SKM-1 (cell line): Measurements from ENCODE around the gene DHX30.

Experiments
- DNase-seq: peaks from one replicate; lab custom pipeline; 2025; ENCODE audit not compliant: unreplicated experiment; lab: John Stamatoyannopoulos, UW

The DHX30 gene

DNA sequence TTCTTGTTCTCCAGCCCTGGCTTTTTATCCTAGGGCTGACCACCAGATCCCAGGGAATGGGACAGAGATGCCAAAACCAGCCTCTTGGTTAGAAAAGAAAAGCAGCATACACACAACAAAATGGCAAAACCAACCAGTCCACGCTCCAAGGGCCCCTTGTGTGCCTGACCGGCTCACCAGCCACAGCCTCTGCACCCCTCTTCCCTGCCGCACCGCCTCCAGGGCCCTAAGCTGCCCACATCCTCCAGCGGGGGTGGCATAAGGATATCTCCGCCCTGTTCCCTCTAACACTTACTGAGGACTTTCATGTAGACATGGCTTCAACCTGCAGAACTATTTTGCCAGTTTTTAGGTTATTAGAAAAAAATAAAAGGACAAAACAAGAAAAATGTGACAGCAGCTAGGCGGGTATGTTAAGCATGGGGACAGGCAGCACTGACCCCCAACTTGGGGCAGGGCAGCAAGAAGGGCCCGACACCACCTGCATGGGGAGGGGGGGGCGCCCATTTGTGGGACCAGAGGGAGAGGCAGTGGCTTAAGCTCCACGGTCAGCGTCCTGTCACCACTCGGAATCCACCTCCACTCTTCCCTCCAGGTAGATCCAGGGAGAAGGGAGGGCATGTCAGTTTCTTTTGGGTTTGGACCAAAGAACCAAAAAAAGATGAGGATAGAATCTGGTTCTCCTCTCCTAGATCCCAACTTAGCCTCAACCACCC lies 49.1 kb downstream of the DHX30 start:
- no peak for DNase-seq

DNA sequence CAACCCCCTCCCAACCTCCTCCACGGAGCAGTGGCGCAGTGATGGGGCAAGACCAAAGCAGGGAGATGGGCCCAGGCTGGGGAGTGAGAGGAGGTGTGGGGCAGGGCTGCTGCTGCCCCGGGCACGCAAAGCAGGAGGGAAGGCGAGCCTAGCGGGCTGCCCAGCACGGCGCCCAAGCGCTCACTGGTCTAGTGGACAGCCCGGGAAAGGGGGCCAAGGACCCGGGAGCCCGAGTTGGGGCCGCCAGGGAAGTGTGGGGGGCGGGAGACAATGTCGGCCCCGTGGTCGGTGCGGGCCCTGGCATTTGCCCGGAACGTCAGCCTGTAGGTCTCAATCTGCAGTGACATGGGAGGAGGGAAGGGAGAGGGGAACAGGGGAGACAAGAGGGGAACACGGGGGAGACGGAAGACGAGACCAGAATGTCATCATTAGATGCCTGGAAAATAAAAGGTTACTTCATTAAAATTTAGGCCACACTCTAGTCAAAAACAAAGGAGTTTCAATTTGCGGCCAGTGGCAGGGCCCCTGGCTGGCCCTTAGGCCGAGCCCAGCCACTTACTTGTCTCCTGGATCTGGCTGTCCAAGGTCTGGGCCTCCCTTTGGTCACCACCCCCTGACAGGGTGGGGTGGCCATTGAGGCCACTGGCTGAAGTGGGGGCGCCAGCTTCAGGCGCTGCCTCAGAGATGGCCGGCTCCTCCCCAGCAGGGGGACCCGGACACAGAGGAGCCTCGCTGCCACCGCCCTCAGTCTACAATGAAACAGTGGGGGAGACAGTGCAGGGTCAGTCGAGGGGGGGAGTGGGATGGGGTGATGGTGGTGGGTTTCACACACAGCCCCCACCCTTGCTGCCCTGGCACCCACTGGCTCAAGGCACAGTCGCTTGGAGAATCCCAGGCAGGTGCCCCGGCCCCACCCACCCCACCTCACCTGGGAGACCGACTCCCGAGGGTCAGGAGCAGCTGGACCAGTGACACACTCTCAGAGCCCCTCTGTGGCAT lies 50.0 kb downstream of the DHX30 start:
- DNase-seq: no peak

DNA sequence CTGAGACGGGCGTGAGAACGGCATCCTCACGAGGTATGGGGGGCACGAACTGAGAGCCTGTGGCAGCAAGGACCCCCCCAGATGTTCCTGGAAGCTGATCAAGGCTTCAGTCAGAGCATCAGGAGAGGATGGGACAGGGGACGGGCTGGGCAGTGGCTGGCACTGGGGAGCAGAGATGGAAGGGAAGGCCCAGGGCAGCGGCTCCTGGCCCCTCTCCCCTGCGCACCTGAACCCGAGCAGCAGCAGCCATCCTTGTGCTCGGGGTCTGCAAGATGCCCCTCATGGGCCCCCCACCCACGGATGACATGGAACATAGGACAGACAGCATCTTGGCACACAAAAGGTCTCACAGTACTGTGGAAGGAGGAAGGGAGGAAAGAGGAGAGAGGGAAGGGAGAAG lies 51.3 kb downstream of the DHX30 start:
- no peak for DNase-seq

DNA sequence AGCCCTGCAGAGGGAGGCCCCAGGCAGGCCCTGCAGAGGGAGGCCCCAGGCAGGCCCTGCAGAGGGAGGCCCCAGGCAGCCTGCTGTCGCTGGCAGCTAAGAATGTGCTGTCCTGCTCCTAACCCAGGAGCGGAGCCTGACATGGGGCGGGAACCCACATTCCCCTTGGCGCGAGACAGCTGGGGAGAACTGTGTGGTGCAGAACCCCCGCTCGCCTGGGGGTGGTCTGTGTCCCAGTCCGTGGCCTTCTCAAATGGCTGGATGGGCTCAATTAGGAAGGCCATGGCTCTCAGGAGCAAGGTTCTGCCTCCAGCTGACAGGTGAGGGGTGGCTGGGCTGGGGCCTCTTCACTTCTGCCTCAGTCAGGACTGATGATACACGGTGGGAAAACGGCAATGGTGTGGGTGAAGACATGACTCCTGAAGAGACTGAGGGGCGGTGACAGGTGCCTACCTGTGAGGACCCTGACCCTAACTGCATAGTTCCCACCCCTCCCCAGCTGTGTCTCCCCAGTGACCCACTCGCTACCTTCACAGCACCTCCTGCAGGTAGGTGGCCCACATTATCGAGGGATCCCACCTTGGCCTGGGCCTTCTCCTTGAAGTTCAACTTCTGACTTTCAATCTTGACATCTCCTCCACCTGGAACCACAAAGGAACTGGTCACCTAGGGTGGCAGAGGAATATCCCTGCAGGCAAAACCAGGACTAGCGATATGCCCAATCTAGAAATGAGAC lies 52.0 kb downstream of the DHX30 start:
- DNase-seq: no peak

DNA sequence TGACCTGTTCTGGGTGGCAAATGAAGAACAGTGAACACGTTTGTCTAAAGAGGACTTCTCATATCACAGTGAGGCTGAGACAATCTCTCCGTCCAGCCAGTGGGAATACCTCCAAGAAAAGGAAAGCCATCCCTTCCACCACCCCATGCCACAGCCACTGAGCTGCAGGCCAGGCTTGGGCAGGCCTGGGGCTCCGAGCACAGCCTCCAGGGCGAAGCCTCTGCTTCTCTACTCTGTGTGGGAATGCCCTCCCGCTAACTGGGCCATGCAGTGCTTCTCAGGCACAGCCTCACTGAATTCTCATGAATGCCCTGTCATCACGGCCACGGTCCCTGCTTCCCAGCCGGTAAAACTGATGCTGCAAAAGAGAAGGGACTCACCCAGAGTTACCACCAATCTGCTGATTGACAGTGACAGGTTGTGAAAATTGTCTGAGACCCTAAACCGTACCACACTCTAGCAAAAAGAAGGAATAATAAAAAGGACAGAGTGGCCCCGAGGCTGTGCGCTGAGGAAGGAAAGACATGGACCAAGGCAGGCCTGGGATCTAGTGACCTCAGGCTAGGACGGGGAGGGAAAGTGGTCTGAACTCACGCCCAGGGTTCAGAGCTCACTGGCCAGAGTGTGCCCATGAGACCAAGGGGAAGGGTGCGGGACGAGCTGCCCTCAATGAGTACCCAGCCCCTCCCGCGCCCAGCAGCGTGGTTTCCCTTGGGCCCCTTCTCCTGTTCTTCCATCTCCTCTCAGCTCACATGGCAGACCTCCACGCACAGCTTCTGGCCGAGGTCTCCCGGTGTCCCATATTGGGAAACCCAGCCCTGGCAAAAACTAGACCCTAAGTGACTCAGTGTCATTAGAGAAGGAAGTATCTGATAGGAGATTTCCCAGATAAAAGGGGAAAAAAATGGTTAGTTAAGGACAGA lies 52.8 kb downstream of the DHX30 start:
- DNase-seq: no peak

DNA sequence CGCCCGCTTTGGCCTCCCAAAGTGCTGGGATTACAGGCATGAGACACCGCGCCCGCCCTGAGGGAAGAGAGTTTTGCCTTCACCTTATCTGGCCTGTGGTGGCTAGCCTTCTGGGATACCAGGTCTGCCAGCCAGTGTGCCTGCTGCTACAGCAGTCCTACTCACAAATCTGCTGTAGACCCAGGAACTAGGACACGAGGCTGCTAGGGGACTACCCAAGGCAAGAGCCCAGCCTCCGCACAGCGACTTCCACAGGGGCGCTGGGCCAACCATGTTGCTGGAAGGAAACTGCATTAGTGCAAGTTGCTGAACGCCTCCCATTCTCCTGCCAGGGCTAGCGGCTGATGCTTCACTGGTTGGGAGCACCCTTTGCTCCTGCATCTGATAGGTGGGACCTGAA lies 53.7 kb downstream of the DHX30 start:
- DNase-seq: no peak

DNA sequence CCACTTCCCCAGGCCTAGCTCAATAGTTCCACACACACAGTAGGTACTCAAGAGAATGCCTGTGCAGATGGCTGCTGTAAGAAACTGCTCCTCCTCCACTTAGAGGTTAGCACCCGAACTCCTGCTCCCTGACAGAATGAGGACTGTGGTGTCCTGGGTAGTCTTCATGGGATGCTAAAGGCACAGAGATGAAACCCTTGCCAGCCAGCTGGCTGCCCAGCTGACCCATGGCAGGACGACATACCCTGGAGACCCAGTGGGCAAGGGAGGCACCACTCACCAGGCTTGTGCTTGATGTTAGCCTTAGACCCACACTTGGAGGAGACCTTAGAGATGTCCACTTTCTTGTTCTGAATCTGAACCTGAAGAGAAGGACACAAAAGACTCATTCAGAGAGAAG lies 54.2 kb downstream of the DHX30 start:
- DNase-seq: no peak

DNA sequence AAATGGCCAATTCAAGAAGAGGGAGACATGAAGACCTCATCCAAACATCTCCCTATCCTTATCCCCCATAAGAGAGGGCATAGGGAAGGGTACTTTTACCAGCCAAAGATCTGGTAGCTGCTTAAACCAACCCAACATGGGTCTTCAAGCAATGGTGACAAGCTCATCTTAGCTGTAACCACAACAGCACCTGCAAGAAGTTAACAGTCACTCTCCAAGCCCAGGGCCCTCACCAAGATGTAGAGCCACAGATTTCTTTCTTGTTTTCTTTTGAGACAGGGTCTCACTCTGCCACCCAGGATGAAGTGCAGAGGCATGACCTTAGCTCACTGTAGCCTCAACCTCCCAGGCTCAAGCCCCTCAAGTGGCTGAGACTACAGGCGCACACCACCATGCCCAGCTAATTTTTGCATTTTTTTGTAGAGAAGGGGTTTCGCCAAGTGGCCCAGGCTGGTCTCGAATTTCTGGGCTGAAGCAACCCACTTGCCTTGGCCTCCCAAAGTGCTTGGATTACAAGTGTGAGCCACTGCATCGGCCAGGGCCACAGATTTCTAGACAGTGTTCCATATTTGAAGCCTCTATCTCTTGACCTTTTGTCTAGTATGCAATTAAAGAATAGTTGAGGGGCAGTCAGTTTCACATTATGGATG lies 57.1 kb downstream of the DHX30 start:
- no peak for DNase-seq

DNA sequence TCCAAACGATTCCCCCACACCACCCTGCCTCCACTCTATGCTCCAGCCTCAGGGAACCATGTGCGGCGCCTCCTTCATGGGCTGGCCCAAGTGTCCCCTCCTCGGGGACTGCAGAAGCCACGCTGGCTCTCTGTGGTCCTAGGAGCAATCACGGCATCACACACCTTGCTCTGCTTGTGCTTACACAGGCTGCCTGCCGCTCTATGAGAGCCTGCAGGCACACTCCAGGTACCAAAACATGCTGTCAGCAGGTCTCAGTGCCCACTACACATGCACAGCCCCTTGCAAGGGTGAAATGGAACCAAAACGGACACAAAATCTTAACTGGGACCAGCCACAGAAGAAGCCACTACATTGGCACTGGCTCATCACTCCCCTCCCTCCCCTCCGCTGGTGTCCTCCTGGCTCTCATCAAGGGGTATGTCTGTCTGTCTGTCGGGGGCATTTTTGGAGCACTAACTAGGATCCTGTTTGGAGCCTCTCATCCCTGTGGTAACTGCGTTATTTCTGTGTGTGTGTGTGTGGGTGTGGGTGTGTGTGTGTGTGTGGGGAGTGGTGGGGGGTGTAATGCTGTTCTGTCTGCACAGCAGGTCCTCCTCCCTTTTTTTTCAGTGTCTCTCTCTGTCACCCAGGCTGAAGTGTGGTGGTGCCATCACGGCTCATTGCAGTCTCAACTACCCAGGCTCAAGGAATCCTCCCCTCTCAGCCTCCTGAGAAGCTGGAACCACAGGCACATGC lies 60.6 kb downstream of the DHX30 start:
- DNase-seq: no peak

DNA sequence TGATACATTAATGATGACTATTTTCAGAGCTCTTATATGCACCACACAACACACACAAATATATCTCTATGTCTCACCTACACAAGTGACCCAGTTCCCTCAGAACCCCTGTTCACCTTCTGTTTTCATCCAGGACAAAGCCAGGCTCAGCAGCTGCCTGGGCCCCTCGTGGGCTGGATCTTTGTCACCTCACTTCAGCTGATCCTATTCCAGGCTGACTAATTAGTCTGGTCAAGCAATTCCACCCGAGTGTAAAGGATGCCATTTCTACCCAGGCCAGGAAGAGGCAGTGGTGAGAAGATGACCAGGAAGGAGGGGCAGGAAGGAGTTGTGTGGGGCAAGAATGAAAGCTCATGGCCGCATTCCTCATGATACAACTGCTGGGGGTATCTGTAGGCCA lies 62.3 kb downstream of the DHX30 start:
- DNase-seq: no peak

DNA sequence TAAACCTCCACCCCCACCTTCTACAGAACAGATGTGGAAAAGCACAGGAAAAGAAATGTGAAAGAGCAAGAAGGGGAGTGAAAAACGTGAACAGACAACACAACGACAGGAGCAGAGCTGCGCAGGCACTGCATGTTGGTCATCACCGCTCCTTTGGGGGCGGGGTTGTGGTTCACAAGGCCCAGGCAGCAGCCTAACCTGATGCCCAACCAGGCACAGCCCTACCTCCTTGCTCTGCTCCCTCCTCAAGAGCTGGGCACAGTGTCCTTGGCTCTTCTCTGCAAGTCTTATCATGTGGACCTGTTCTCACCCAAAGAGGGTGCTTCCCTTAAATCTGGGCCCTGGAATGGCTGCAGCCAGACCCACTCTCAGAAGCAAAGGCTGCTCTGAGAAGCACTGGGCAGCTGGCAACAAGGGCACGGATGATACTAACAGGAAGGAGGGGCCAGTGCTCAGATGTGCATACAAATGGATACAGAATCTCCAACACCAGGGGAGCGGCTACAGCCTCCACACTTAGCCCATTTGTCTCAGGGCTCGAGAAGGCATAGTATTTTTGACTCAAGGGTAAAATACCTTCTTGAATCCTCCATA lies 64.6 kb downstream of the DHX30 start:
- DNase-seq: no peak

DNA sequence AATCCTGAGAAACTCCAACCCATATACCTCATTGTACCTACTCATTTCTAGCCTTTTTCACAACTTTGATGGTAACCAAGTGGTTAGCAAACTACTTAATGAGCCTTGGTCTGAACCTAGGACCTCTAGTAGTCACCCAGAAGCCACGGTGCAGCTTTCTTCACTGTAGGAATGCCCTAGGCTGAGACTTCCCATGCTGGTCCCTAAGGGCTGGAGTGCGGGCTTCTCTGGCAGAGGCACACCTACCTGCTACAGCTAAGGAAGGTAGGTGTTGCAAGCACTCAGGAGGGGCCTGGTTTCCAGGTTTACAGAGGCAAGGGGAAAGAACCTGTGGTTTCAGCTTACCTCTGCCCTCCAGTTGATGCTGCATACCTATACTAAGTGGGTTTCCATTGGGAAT lies 65.4 kb downstream of the DHX30 start:
- DNase-seq: no peak

DNA sequence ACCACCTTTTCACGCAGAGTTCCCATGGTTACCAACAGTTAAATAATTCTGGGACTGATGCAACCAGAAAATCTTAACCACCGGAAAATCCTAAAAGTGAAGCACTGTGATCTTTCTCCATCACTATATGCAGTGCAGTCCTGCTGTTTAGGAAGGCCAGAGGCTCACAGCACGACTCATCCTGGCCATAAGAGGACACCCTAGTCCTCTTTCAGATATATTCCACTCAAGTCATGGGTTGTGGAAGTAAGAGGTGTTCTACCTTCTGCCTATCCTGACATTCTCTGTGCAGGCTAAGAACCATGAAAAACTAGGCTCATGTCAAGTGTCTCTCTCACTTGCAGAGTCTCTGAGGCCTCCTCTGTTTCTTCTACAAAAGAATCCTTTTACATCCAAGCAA lies 67.2 kb downstream of the DHX30 start:
- no peak for DNase-seq

DNA sequence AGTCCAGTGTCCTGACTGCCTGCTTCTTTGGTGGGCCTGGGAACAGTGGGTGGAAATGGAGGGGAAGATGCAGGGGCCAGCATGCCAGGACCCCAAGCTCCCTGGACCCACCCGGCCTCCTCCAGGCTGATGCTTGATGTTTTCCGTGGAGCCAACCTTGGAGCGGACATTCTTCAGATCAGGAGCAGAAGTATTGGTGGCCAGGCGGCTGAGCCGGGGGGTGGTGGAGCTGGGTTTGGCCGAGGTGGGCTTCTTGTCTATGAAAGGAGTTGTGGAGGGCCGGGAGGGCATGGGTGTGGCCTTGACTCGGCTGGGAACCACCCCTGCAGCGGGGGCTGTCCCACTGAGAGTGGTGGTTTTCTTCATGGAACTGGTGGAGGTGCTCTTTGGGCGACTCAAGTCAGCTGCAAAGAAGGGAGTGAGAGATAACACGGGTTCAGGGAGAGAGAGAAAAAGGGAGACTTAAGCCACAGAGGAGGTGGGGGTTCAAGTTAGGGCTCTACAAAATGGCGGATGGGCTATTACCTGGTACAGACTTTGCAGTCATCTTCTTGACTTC lies 67.8 kb downstream of the DHX30 start:
- DNase-seq: no peak

DNA sequence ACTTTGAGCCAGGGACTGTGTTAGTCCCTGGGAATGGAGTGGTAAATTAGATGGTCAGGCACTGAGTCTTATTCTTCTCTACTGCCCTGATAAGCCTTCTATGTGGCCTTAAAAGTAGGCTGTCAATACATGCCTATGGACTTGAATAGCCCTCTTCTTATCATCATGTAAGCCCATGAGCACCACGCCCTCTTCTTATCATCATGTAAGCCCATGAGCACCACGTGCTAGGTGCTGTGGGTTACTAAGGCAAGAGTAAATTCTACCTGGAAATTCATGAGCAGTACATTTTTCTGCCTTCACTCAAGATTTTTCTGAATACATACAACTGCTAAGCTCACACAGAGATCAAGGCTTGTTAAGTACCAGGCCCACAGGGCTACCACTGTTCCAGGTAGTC lies 68.5 kb downstream of the DHX30 start:
- DNase-seq: no peak

DNA sequence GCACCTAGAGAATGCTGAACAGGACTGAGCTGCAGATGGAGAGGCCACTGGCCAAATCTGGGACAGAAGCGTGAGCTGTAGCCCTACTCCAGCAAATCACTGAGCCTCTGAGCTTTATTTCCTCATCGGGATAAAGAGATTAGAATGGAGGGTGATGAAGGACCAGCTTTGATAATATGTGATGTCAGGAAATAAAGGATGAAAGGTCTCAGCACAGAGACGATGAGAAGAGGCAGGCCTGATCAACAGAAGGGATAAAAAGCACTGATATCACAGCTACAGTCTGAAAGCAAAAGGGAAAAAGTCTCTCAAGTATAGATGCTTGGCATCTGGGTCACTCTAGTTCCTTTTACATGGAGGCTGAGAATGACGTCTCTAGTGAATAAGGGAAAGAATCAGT lies 70.0 kb downstream of the DHX30 start:
- DNase-seq: no peak

DNA sequence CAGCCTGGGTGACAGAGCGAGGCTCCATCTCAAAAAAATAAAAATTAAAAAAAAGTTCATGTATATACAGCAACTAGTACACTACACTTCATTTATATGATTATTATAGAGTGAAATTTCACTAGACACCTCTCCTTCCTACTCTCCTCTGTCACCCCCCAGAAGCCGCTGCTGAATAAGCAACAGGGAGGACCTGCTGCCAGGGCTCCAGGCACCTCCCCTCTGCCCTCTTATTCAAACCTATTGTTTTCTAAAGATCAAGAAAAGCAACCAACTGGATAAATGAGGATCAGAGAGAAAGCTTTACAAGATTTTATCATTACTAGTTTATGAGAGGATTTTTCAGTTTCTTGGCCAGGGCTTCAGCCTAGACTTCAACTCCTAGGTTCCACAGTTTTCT lies 71.5 kb downstream of the DHX30 start:
- DNase-seq: no peak

DNA sequence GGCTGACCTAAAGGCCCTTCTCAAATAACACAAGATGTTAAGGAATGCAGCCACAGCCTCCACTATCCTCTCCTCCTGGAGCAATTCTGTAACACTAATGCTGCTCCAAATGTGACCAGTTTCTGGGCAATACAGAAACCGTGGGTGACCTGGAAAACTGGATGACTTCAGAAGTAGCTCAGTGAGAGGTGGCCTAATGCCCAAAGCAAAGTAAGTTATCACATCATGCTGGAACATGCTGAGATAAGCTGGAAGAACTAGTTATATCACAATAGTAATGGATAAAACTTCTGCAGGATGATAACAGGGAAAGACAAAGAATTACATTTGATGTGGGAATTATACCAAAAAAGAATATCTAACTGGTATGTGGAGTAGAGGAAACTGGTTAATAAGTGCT lies 72.0 kb downstream of the DHX30 start:
- no peak for DNase-seq

DNA sequence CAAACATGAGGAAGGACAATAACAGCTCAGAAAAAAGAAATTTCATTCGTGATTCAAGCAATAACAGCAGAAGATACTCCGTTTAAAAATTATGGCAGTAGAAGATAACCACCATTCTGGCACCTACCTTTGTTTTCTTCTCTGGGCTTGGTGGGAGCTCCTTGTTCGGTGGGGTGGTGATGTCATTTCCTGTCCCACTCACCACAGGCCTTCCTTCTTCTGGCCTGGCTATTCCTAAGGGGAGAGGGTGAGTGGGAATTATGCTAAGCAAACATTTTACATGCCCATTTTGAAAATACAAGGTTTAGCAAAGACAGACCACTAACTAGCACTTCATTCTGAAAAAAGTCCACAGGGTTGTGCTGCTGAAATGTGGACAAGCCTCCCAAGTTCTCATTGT lies 74.4 kb downstream of the DHX30 start:
- DNase-seq: no peak
